Natural killer cell (primary cell): ENCODE data around the gene KRTAP10-1. TPM values are rescaled to one million over a fixed set of nuclear protein-coding genes. Genes with fewer than 3 reads are reported as not detected.

ENCODE experiments used
- ATAC-seq, 3 donors: fragments of 150-1000 bp in 2 of 3; fragments of 200-7000 bp in 1 of 3; cut with Tn5 transposase; 1 replicate in 1 of 3; 2 replicates in 2 of 3; pipeline ENCODE4 v1.10.0; 2021; ENCODE audit warnings: mild to moderate bottlenecking in 2 of 3, moderate library complexity in 2 of 3
- DNase-seq, 2 donors: peaks; one replicate each; pipeline versions ENCODE4 v3.0.0 to v3.0.0-alpha.2; 2013 to 2021; ENCODE audit warnings: mixed read lengths in 1 of 2
- H3K27ac ChIP-seq: one replicate; pipeline ENCODE4 v1.5.1; 2013; ENCODE audit warnings: mild to moderate bottlenecking, low read length
- H3K27me3 ChIP-seq: one replicate; pipeline ENCODE4 v1.6.1; 2013; ENCODE audit warnings: low read length; ENCODE audit not compliant: control insufficient read depth, insufficient read depth
- H3K36me3 ChIP-seq: one replicate; pipeline ENCODE4 v1.6.1; 2013; ENCODE audit warnings: low read length; ENCODE audit not compliant: control insufficient read depth, insufficient read depth
- H3K4me1 ChIP-seq: one replicate; pipeline ENCODE4 v1.6.1; 2013; ENCODE audit warnings: low read length; ENCODE audit not compliant: control insufficient read depth, insufficient read depth
- H3K4me3 ChIP-seq: one replicate; pipeline ENCODE4 v1.5.1; 2013; ENCODE audit warnings: low read length
- H3K9me3 ChIP-seq: one replicate; pipeline ENCODE4 v1.6.1; 2013; ENCODE audit warnings: low read length; ENCODE audit not compliant: control insufficient read depth, insufficient read depth
- H3K27ac Mint-ChIP-seq, 2 donors: one replicate each; pipeline ENCODE4 v1.8.0; 2022; ENCODE audit warnings: mild to moderate bottlenecking in 2 of 2, mixed read lengths in 2 of 2, moderate library complexity in 1 of 2
- H3K27me3 Mint-ChIP-seq, 2 donors: one replicate each; pipeline ENCODE4 v1.8.0; 2022; ENCODE audit warnings: low read depth in 2 of 2, mixed read lengths in 2 of 2
- H3K36me3 Mint-ChIP-seq: one replicate; pipeline ENCODE4 v1.8.0; 2022; ENCODE audit warnings: mixed read lengths
- H3K4me1 Mint-ChIP-seq, 2 donors: one replicate each; pipeline ENCODE4 v1.8.0; 2022; ENCODE audit warnings: mixed read lengths in 2 of 2
- H3K4me3 Mint-ChIP-seq: one replicate; pipeline ENCODE4 v1.8.0; 2022; ENCODE audit warnings: mild to moderate bottlenecking, moderate library complexity, mixed read lengths
- H3K9me3 Mint-ChIP-seq, 2 donors: one replicate each; pipeline ENCODE4 v1.8.0; 2022; ENCODE audit warnings: mixed read lengths in 2 of 2
- WGBS: methylation state at CpG from one replicate; pipeline ENCODE4 v1.1.7; 2013; ENCODE audit warnings: missing lambda C conversion rate; ENCODE audit not compliant: insufficient coverage; 5-methylcytosine and 5-hydroxymethylcytosine counted together
- intact Hi-C: fragments of 100-400 bp; cut with micrococcal nuclease; formaldehyde crosslinking; loops from one replicate; pipeline ENCODE4 v1.14.2; 2022
- total RNA-seq, 4 donors: library from RNA; stranded (reverse); fragments of 120-200 nt in 1 of 4; gene quantifications; one replicate each; pipeline versions ENCODE4 v1.2.3 to v1.2.4, GENCODE V29; 2013 to 2022
- TF ChIP-seq, protein P1 (sequence below): fragments of 200-600 bp; IDR thresholded peaks from one replicate; pipeline ENCODE4 v1.8.0; 2022; ENCODE audit warnings: antibody characterized with exemption

Gene KRTAP10-1
- total RNA-seq, 3 donors from 2014 or later (not counting 1 experiment from before 2014, with no cell fraction given) = not detected

DNA sequence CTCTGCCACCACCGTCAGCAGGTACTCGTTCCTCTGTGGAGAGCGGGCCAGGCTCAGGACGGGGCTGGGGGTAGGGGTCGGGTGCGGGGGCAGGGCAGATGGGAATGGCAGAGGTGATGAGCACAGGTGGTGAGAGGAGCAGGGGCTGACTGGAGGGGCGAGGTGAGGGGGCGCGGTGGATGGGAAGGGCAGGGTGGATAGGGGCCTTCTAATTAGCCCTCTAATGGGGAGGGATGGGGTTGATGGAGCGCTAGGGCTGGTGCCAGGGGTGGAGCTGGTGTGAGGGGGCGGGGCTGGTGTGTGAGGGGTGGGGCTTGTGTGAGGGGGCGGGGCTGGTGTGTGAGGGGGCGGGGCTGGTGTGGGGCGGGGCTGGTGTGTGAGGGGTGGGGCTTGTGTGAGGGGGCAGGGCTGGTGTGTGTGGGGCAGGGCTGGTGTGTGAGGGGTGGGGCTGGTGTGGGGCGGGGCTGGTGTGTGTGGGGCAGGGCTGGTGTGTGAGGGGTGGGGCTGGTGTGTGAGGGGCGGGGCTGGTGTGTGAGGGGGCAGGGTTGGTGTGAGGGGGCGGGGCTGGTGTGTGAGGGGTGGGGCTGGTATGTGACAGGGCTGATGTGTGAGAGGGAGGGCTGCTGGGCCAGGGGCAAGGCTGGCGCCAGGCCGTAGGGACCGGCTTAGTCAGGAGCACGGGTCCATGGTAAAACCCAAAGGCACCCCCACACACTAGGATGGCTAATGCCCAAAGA, 5.9 kb downstream of the KRTAP10-1 start:
- Histone ChIP-seq H3K4me1 (no peaks in the 10 kb centered on the region), H3K36me3 (no peaks in the 10 kb centered on the region), H3K27me3 (no peaks in the 10 kb centered on the region), H3K9me3 (no peaks in the 10 kb centered on the region), H3K4me3 (no peak overlapping the region), H3K27ac (no peak overlapping the region)
- Mint-ChIP-seq H3K27ac (no peak overlapping the region), H3K4me1 (peaks cover 0 to 3% of the 10 kb centered on the region in 2 donors), H3K27me3 (peaks cover 0 to 2% of the 10 kb centered on the region in 2 donors), H3K9me3 (no peaks in the 10 kb centered on the region), H3K36me3 (no peaks in the 10 kb centered on the region), H3K4me3 (no peak overlapping the region)
- ATAC-seq (peak in 1 of 3 donors; percentile 35), DNase-seq (no peak)
- intact Hi-C loops = no loop called here
- TF ChIP-seq, protein P1, sequence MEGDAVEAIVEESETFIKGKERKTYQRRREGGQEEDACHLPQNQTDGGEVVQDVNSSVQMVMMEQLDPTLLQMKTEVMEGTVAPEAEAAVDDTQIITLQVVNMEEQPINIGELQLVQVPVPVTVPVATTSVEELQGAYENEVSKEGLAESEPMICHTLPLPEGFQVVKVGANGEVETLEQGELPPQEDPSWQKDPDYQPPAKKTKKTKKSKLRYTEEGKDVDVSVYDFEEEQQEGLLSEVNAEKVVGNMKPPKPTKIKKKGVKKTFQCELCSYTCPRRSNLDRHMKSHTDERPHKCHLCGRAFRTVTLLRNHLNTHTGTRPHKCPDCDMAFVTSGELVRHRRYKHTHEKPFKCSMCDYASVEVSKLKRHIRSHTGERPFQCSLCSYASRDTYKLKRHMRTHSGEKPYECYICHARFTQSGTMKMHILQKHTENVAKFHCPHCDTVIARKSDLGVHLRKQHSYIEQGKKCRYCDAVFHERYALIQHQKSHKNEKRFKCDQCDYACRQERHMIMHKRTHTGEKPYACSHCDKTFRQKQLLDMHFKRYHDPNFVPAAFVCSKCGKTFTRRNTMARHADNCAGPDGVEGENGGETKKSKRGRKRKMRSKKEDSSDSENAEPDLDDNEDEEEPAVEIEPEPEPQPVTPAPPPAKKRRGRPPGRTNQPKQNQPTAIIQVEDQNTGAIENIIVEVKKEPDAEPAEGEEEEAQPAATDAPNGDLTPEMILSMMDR = no peak
- WGBS = 94% methylated on average over 15 of the region's 21 CpGs

DNA sequence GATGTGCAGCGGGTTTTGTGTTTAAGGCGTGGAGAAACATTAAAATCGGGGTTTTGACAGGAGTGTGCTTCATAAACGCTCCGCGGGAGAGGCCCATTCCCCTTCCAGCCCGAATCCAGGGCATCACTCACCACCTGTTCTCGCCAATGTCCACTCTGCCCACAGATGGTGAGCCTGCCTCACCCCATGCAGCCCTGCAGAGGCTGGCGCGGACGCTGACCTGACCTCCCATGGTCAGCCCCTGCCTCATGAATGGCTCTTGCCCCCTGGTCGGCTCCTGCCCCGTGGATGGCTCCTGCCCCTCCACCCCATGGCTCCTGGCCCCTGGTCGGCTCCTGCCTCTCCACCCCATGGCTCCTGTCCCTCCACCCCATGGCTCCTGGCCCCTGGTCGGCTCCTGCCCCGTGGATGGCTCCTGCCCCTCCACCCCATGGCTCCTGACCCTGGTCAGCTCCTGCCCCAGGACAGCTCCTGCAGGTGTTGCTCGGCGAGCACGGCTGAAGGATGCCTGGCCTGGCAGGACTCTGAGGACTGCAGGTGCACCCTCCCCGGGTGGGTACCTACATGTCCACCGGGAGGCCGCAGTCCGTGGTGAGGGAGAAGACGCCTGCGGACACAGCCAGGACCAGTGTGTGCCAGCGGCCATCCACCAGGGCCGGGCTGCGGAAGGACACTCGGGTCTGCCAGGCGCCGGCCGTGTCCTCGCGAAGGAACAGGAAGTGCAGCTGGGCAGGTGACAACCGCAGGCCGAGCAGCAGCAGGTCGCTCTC, 6.7 kb downstream of the KRTAP10-1 start:
- no peak overlapping the region for H3K4me3 Mint-ChIP-seq
- peaks cover 0 to 2% of the 10 kb centered on the region in 2 donors for H3K27me3 Mint-ChIP-seq
- H3K9me3 Mint-ChIP-seq = no peaks in the 10 kb centered on the region
- WGBS = 91% methylated on average over 37 of the region's 37 CpGs
- Histone ChIP-seq H3K27ac (no peak overlapping the region), H3K4me3 (no peak overlapping the region), H3K4me1 (no peaks in the 10 kb centered on the region), H3K36me3 (no peaks in the 10 kb centered on the region), H3K27me3 (no peaks in the 10 kb centered on the region), H3K9me3 (no peaks in the 10 kb centered on the region)
- TF ChIP-seq, protein P1 = no peak
- DNase-seq (no peak), ATAC-seq (no peak)
- no peaks in the 10 kb centered on the region for H3K36me3 Mint-ChIP-seq
- intact Hi-C loops = no loop called here
- H3K4me1 Mint-ChIP-seq = peaks cover 0 to 5% of the 10 kb centered on the region in 2 donors
- no peak overlapping the region for H3K27ac Mint-ChIP-seq

DNA sequence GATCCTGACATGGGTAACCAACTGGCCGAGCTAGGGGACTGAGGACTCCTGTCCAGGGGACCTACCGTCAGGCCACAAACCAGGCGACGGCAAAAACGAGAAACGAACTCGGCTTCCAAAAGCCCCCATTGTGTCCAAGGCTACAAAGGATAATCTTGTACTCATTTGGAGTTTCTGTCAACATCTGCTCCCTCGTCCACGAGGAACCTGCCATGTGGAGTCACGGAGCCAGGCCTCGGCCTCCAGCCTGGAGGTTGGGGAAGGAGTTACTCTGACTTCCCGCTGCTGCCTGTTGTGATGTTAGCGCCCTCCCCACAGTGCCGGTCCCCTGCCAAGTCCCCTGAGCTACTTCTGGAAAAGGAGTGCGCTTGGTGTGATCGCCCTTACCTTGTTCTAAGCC, 7.3 kb downstream of the KRTAP10-1 start:
- Mint-ChIP-seq H3K4me3 (no peak overlapping the region), H3K27me3 (peaks cover 0 to 2% of the 10 kb centered on the region in 2 donors), H3K9me3 (no peaks in the 10 kb centered on the region), H3K4me1 (peaks cover 0 to 5% of the 10 kb centered on the region in 2 donors), H3K36me3 (no peaks in the 10 kb centered on the region), H3K27ac (no peak overlapping the region)
- Histone ChIP-seq H3K4me3 (no peak overlapping the region), H3K27me3 (no peaks in the 10 kb centered on the region), H3K4me1 (no peaks in the 10 kb centered on the region), H3K27ac (no peak overlapping the region), H3K36me3 (no peaks in the 10 kb centered on the region), H3K9me3 (no peaks in the 10 kb centered on the region)
- intact Hi-C loops = no loop called here
- DNase-seq (no peak), ATAC-seq (no peak)
- TF ChIP-seq, protein P1 = no peak
- 94% methylated on average over 16 of the region's 16 CpGs for WGBS
